HG03025 (cell line): ENCODE measurements around the gene SPEF1.
"Not testable (repeated sequence)": the region's sequence is repeated elsewhere in the genome, so short reads cannot be mapped to it uniquely, and the experiment has no call there.

Source experiments
- ATAC-seq: cut with Tn5 transposase; IDR thresholded peaks from one replicate; pipeline ENCODE4 v1.9.1; 2021; ENCODE audit warnings: mild to moderate bottlenecking, moderate library complexity; ENCODE audit not compliant: unreplicated experiment, low FRiP score

Gene SPEF1, protein sequence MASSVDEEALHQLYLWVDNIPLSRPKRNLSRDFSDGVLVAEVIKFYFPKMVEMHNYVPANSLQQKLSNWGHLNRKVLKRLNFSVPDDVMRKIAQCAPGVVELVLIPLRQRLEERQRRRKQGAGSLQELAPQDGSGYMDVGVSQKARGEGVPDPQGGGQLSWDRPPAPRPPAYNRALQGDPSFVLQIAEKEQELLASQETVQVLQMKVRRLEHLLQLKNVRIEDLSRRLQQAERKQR

DNA sequence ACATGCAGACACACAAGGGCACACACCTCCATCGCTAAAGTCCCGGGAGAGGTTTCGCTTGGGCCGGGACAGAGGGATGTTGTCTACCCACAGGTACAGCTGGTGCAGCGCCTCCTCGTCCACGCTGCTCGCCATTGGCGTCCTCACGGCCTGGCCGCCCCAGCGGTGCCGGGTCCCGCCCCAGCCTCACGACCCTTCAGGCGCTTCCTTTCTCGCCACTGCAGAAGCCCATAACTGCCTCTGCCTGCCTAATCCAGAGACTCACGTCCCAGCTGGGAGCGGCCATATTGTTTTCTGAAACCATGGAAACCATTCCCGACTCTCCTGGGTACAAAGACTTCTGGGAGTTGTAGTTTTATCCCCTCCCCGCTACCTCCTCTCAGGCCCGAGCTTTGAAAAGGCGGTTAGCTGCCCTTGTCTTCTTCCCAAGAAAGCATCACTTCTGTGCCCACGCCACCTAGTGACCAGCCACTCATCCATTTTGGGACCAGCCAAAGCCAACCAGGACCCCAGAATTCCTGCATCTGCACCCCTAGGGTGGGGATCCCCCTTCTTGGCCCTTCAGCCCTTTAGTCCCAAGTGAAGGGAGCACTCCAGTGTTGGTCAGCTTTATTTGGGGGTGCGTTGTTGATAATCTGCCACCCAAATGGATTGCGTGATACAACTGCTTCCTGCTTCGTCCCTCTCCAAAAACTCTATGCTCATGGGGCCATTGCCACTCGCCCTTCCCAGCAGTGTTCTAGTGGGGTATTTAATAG lies at the start of gene SPEF1:
SPEF1 (minus strand) TSS at position 296 of the 758 bp plus-strand sequence; CDS start at position 135, 161 bp downstream.
- ATAC-seq = peak; percentile 55

DNA sequence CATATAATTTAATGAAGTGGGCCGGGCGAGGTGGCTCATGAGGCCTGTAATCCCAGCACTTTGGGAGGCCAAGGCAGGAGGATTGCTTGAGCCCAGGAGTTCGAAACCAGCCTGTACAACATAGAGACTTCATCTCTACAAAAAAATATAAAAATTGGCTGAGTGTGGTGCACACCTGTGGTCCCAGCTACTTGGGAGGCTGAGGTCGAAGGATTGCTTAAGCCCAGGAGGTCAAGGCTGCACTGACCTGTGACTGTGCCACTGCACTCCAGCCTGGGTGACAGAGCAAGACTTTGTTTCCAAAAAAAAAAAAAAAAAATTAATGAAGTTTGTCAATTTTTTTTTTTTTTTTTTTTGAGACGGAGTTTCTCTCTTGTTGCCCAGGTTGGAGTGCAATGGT lies 48.6 kb upstream of the SPEF1 start:
- ATAC-seq = not testable (repeated sequence)

DNA sequence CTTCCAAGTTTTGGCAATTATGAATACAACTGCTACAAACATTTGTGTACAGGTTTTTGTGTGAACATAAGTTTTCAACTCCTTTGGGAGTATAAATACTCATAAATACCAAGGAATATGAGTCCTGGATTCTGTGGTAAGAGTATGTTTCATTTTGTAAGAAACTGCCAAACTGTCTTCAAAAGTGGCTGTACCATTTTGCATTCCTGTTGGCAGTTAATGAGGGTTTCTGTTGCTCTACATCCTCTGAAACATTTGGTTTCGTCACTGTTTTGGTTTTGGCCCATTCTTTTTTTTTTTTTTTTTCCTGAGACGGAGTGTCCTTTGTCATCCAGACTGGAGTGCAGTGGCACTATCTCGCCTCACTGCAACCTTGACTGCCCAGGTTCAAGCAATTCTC lies 47.5 kb upstream of the SPEF1 start:
- no peak for ATAC-seq

DNA sequence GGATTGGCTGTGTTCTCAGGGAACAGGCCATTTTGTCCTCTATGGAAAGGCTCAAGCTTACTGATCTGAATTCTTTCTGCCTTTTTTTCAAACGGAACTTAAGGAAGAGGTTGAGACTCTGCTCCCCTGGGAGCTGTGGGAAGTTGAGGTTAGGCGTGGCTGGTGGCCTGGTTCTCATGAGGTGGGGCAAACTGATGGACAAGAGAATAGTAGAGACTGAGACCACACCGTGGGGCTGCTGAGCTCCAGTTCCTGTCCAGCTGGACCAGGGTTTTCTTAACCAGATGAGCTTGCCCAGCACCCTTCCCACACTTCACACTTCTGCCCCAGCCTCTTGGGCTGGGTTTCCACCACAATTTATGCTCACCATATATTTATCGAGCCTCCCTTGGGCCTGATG lies 45.2 kb upstream of the SPEF1 start:
- no peak for ATAC-seq

DNA sequence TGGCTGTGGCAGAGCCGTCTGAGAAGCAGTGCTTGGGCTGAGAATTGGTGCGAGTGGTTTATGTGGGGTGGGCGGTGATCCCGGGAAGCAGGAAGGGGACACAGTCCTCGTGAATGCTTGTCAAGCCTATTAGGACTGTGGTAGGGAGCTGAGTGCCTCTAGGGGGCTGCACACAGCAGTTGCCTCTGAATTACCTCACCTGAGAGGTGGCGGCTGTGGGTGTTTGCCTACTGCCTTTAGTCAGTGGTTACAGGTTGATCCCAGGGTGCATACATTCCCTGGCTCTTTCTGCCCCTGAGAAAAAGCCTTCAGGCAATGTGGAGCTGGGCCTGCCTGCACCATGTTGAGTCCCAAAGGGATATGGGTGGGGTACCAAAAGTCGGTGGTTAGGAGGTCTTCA lies 44.3 kb upstream of the SPEF1 start:
- no peak for ATAC-seq

DNA sequence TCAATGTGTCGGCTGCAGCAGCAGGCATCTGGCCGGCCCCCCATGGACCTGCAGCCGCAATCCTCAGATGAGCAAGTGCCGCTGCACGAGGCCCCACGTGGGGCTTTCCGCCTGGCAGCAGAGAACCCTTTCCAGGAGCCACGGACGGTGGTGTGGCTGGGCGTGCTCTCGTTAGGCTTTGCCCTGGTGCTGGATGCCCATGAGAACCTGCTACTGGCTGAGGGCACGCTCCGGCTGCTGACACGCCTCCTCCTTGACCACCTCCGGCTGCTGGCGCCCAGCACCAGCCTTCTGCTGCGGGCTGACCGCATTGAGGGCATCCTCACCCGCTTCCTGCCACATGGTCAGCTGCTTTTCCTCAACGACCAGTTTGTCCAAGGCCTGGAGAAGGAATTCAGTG lies 42.6 kb upstream of the SPEF1 start:
- ATAC-seq = no peak

DNA sequence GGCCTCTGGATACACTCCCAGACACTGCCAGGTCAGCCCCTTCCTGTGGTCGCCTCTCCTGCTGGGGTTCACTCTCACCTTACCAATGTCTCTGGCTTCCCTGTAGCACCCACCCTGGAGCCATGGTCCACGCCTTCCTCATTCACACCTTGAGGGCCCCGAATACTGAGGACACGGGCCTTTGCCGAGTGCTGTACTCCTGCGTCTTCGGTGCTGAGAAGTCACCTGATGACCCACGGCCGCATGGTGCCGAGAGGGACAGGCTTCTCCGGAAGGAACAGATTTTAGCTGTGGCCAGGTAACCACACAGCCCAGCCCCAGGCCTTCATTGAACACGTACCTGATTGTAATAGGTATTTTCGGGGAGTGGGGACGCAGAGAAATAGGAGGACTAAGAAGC lies 40.7 kb upstream of the SPEF1 start:
- no peak for ATAC-seq

DNA sequence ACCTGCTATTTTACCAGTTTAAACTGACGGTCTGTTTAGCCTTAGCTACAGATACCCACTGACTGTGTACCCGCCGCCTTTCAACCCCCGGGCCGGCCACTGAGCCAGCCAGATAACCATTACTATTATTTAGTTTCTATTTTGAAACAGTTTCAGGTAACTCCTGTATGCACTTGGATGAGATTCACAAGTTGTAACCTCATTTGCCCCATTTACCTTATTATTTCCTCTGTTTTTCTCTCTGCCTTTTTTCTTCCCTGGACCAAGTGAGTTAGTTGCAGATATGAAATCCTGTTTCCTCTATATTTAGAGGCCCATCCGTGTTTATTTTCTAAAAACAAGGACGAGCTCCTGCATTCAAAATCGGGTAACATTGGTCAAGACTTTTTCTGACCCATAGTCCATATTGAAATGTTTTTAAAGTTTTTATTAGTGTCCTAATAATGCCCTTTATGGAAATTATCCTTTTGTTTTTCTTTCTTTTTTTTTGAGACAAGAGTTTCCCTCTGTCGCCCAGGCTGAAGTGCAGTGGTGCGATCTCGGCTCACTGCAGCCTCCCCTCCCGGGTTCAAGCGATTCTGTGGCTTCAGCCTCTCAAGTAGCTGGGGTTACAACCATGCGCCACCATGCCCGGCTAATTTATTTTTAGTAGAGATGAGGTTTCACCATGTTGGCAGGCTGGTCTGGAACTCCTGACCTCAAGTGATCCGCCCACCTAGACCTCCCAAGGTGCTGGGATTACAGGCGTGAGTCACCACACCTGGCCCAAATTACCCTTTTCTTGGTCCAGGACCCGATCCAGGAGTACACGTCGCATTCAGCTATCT lies 39.9 kb upstream of the SPEF1 start:
- peak; percentile 0 for ATAC-seq

DNA sequence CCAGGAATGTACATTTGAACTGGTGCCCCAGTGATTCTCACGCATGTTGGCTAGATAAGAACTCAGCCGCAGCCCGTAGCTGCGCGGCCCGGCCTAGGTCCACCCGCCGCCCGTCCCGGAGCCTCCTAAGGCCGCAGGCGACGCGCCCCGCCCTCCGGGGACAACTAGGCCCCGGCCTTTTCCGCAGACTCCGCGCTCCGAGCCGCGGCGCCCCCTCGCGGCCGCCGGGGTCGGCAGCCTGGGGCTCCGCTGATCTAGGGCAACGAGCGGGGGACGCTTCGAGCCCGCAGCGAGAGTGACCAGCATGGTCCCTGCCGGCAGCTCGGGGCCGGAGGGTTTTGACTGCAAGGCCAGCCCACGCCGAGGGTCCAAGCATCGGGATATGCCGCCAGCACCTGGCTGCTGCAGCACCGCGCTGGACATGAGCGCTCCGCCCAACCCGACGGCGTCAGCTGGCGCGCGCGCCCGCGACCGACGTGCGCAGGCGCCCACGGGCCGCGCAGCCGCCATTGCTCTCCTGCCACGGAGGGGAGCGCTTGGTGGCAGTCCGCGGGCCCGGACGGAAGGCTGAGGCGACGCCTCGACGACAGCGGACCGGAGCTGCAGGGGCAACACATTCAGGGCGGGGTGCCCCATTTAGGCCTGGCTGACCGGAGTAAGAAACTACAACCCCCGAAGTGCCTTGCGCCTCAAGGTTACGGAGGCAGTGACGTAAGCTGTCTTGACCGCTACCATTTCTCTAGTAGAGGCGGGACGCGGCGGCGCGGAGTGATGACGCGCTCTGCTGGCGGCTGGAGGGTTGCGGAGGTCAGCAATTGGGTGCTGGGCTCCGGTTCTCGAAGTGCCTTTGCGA lies 39.0 kb upstream of the SPEF1 start, which contains the start of gene AP5S1:
AP5S1 (plus strand) TSS at position 500 of the 853 bp plus-strand sequence. CDS start 1,571 bp downstream, outside the sequence.
- ATAC-seq = peak; percentile 84

DNA sequence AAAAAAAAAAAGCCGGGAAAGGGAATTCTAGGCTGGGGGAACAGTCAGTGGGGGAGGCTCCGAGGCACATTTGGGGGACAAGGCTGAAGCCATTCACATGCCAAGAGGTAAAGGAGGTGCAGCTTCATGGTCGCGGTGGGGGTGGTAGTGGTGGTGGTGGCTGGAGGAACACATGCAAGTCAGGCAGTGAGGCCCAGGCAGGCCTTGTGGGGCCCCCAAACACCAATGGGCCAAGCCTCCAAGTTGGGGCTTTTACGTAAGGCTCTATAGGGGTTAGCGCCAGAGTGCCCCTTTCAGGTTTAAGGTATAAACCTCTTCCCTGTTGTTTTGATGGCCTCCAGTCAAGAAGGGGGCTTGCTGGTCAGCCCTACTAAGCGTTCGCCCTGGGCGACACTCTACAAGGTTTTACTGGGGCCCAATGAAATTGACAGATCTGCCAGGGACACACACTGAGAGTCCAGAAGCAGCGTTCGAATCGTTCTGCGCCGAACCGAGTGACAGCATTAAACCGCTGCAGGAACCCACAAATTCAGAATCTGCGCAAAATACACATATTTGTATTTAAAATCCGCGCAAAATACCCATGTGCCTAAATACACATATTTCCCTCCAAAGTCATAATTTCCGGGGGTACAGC lies 38.3 kb upstream of the SPEF1 start:
- no peak for ATAC-seq

DNA sequence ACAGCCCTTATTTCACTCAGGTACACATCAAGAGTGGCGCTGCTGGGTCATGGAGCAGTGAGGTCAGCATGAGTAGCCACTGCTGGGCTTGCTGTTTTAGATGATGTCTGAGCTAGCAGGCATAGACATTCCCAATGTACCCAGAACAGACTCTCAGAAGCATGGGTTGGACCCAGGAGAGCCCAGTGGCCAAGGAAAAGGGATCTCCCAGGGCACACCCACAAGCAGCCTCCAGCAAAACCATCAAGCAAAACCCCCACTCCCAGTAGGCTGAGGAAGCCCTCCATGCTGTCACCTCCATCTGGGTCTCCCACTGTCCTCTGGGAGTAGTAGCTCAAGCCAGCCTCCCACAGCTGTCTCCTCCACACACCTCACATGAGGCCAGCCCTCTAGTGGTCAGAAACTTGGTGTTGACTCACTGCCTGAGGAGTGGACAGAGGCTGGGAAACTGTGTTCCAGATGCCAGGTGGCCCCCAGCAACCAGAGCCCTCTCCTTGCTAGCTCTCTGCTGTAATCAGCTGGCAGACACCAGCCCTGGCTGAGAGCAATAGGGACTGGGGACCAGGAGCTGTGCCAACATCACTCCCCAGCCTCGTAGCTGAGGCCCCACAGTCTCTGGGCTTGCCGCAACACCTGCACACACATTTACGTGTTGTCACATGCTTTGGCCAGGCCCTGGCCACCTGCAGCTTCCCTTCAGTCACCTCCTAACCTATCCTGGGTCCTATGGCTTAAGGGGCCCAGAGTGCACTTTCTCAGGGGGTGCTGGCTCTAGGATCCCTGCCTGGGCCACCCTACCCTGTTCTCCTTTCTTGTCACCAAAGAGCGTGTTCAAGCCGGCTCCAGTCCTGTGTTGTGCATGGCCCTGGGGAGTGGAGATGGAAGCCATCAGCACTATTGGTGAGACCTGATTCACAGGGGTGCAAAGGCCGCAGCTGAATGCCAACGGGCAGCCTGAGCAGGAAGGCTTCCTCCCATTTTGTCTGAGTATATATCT lies 37.2 kb upstream of the SPEF1 start:
- ATAC-seq = no peak

DNA sequence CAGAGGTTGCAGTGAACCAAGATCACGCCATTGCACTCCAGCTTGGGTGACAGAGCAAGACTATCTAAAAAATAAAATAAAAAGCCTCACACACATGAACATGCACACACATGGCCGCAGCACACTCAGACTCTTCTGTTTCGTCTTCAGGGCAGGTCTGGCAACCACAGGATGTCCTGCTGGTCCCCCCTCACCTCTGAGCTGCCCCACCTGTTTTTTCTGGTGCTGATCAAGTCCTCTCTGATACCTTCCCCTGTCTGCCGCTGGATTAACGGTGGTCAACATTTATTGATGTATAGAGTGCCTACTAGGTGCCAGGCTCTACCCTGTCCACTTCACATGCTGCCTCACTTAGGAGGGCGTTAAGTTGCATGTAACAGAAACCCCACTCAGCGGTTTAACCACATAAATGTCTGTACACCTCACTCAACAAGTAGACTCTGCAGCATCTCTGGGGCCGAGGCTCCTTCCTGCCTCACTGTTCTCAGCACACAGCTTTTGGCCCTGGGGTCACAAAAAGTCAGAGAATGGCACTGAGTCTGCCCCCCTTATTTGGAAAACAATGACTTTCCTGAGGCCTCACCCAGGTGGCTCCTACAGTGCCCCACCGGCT lies 34.6 kb upstream of the SPEF1 start:
- no peak for ATAC-seq

DNA sequence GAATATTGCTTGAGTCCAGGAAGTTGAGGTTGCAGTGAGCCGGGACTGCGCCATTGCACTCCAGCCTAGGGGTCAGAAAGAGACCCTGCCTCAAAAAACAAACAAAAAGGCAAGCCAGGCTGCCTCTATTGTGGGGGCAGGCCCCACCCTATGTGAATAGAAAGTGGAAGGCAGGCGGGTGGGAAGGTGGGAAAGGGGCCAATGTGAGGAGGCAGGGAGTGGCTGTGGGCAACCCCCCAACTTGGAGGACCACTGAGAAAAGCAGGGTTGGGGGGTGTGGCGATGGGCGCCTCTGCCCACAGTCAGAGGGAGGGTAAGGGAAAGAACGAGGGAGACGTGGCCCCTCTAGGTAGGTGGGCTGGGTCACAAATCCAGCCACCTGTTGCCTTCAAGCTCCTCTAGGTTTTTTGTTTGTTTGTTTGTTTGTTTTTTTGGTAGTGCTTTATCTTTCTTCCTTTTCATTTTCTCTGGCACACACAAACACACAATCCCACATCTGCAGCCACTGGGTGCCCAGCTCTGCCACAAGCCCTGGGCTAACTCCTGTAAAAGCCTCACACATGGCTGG lies 33.8 kb upstream of the SPEF1 start:
- no peak for ATAC-seq

DNA sequence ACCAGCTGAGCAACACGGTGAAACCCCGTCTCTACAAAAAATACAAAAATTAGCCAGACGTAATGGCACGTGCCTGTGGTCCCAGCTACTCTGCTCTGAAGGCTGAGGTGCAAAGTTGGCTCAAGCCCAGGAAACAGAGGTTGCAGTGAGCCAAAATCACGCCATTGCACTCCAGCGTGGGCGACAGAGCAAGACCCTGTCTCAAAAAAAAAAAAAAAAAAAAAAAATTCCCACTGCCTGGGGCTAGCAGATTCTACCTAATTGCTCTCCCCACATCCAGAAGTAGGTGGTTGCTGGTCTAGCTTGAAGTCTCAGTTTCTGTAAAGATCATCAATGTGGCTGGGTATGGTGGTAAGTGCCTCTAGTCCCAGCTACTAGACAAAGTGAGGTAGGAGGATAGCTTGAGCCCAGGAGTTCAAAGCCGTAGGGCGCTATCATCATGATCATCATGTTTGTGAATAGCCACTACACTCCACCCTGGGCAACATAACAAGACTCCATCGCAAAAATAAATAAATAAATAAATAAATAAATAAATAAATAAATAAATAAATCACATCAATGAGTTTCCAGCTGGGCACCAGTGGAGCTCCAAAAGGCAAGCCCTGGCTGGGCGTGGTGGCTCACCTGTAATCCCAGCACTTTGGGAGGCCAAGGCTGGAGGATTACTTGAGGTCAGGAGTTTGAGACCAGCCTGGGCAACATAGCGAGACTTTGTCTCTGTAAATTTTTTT lies 32.8 kb upstream of the SPEF1 start:
- ATAC-seq = no peak

DNA sequence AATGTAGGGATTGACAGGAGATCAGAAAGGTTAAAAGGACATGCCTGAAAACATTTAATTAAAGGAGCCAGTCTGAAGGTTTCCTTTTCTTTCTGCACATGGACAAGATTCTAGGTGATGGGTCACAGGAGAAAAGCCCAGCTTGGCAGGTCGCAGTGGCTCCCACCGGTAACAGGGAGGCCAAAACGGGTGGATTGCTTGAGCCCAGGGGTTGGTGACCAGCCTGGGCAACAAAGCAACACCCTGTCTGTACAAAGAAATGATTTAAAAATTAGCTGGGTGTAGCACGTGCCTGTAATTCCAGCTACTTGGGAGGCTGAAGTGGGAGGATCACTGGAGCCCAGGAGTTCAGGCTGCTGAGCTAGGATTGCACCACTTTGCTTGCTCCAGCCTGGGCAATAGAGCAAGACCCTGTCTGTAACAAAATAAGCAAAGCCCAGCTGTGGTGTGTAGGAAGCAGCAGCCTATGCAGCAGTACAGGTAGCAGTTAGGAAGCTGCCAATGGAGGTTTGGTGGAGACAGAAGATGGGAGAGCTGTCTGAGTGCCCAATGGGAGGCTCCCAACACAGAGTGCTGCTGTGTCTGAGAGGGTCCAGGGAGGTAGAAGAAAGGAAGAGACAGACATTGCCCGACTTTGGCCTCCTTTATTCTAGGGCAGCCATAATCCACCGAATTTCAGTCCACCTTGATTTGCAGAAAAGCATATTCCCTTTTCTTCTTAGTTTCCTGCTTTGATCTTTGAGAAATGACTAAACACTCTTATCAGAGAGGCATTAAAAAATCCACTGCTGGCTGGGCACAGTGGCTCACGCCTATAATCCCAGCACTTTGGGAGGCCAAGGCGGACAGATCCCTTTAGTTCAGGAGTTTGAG lies 32.0 kb upstream of the SPEF1 start:
- ATAC-seq = no peak

DNA sequence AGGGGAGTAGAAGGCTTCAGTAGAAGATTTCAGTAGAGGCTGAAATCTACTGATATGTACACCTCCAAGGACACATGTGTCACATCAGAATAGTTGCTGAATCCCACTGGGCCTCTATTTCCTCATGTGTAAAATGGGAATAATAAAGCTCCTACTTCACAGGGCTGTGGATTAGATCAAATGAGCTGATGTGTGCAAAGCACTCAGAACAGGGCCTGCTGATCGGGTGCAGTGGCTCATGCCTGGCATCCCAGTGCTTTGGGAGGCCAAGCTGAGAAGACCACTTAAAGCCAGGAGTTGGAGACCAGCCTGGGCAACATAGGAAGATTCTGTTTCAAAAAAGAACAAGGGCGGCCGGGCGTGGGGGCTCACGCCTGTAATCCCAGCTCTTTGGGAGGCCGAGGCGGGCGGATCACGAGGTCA lies 31.0 kb upstream of the SPEF1 start:
- no peak for ATAC-seq
